ENCODE data around the gene ZC3H10.
"Not testable (repeated sequence)": the region's sequence is repeated elsewhere in the genome, so short reads cannot be mapped to it uniquely, and the experiment has no call there.

Gene ZC3H10

GRCh38 chr12:56155256-56155845, 37.3 kb downstream of the ZC3H10 start:
- DNase-seq (ENCODE audit: low read depth in 1 of 2, low spot score in 1 of 2), result no peak
- no peak for TF ChIP-seq JUND (IDR thresholded peaks at IDR 0.05; ENCODE audit: low read depth)
- in situ Hi-C loops (cut with HindIII; ENCODE audit: low pct_unique_long_range_greater_than_20kb, low sequenced_read_pairs), result no loop called here

- in situ Hi-C loops (cut with HindIII; ENCODE audit: low pct_unique_long_range_greater_than_20kb, low sequenced_read_pairs); DNase-seq (ENCODE audit: low read depth in 1 of 2, low spot score in 1 of 2): not testable (repeated sequence)
Observed at GRCh38 chr12:56156464-56157200, 38.6 kb downstream of the ZC3H10 start.

GRCh38 chr12:56157201-56158028, 39.3 kb downstream of the ZC3H10 start:
- TF ChIP-seq JUND (IDR thresholded peaks at IDR 0.05; ENCODE audit: low read depth), result no peak
- DNase-seq (ENCODE audit: low read depth in 1 of 2, low spot score in 1 of 2), result peak; percentile 66 to 88
- in situ Hi-C loops (cut with HindIII; ENCODE audit: low pct_unique_long_range_greater_than_20kb, low sequenced_read_pairs), result no loop called here

- in situ Hi-C loops (cut with HindIII; ENCODE audit: low pct_unique_long_range_greater_than_20kb, low sequenced_read_pairs), result no loop called here
- TF ChIP-seq JUND (IDR thresholded peaks at IDR 0.05; ENCODE audit: low read depth), result no peak
- peak; percentile 96 to 99 for DNase-seq (ENCODE audit: low read depth in 1 of 2, low spot score in 1 of 2)
Observed at GRCh38 chr12:56158029-56158925, 40.2 kb downstream of the ZC3H10 start, which contains the start of gene MYL6. Gene MYL6 (plus strand): TSS chr12:56158359. CDS start chr12:56158402, 43 bp downstream.

GRCh38 chr12:56158926-56159461, 40.9 kb downstream of the ZC3H10 start:
- DNase-seq (ENCODE audit: low read depth in 1 of 2, low spot score in 1 of 2), result peak; percentile 65 to 80
- in situ Hi-C loops (cut with HindIII; ENCODE audit: low pct_unique_long_range_greater_than_20kb, low sequenced_read_pairs), result no loop called here
- TF ChIP-seq JUND (IDR thresholded peaks at IDR 0.05; ENCODE audit: low read depth), result no peak

GRCh38 chr12:56159482-56160192, 41.6 kb downstream of the ZC3H10 start:
- in situ Hi-C loops (cut with HindIII; ENCODE audit: low pct_unique_long_range_greater_than_20kb, low sequenced_read_pairs), result no loop called here
- no peak for TF ChIP-seq JUND (IDR thresholded peaks at IDR 0.05; ENCODE audit: low read depth)
- DNase-seq (ENCODE audit: low read depth in 1 of 2, low spot score in 1 of 2), result no peak

GRCh38 chr12:56160193-56160763, 42.2 kb downstream of the ZC3H10 start:
- DNase-seq (ENCODE audit: low read depth in 1 of 2, low spot score in 1 of 2), result no peak
- in situ Hi-C loops (cut with HindIII; ENCODE audit: low pct_unique_long_range_greater_than_20kb, low sequenced_read_pairs), result no loop called here
- TF ChIP-seq JUND (IDR thresholded peaks at IDR 0.05; ENCODE audit: low read depth), result no peak

GRCh38 chr12:56160894-56161689, 43.0 kb downstream of the ZC3H10 start:
- in situ Hi-C loops (cut with HindIII; ENCODE audit: low pct_unique_long_range_greater_than_20kb, low sequenced_read_pairs), result no loop called here
- no peak for TF ChIP-seq JUND (IDR thresholded peaks at IDR 0.05; ENCODE audit: low read depth)
- DNase-seq (ENCODE audit: low read depth in 1 of 2, low spot score in 1 of 2), result no peak

- TF ChIP-seq JUND (IDR thresholded peaks at IDR 0.05; ENCODE audit: low read depth), result no peak
- DNase-seq (ENCODE audit: low read depth in 1 of 2, low spot score in 1 of 2), result no peak
- in situ Hi-C loops (cut with HindIII; ENCODE audit: low pct_unique_long_range_greater_than_20kb, low sequenced_read_pairs), result no loop called here
Observed at GRCh38 chr12:56161690-56162351, 43.8 kb downstream of the ZC3H10 start.

All from T47D (cell line).